Measurements from ENCODE around the gene PDS5B.

DNA sequence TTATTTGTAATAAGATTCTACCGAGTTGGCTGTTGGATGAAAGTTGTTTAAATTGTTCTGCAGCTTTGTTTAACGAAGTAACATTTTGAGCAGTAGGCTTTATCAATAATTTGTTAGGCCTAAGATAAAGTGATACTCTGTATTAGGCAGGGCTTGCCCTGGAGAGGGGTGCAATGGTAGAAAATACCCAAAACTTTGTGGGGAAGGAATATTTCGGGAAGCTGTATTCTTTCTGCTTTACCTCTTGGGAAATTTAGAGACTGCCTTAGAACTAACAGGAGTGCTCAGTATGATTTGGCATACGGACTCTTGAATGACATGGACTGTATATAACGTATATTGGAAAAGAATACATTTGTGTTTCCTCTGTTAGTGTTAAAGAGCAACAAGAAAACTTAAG, 2.5 kb downstream of the PDS5B start:
- TF ChIP-seq, protein P1, sequence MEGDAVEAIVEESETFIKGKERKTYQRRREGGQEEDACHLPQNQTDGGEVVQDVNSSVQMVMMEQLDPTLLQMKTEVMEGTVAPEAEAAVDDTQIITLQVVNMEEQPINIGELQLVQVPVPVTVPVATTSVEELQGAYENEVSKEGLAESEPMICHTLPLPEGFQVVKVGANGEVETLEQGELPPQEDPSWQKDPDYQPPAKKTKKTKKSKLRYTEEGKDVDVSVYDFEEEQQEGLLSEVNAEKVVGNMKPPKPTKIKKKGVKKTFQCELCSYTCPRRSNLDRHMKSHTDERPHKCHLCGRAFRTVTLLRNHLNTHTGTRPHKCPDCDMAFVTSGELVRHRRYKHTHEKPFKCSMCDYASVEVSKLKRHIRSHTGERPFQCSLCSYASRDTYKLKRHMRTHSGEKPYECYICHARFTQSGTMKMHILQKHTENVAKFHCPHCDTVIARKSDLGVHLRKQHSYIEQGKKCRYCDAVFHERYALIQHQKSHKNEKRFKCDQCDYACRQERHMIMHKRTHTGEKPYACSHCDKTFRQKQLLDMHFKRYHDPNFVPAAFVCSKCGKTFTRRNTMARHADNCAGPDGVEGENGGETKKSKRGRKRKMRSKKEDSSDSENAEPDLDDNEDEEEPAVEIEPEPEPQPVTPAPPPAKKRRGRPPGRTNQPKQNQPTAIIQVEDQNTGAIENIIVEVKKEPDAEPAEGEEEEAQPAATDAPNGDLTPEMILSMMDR (IDR thresholded peaks at IDR 0.05), result no peak
- TF ChIP-seq POLR2A (IDR thresholded peaks at IDR 0.05), result no peak

Measured in heart left ventricle (tissue), 13 donors.